Neural cell (in vitro differentiated cells): Measurements from ENCODE around the gene ZFYVE1.

Experiments
- EP300 ChIP-seq: fragments of 450-650 bp; conservative IDR thresholded peaks from 2 replicates; pipeline ENCODE4 v1.6.1; 2014; ENCODE audit warnings: antibody characterized with exemption, mild to moderate bottlenecking, moderate library complexity; ENCODE audit not compliant: poor library complexity, severe bottlenecking
- EZH2 ChIP-seq: fragments of 200-600, 300-800 bp; shearing (Covaris generic), sonication (generic); IDR thresholded peaks from 2 replicates; pipeline ENCODE4 v1.6.1; 2014; ENCODE audit warnings: antibody characterized with exemption, low read length, borderline replicate concordance, mild to moderate bottlenecking; ENCODE audit not compliant: insufficient read depth, poor library complexity, severe bottlenecking
- MXI1 ChIP-seq: fragments of 450-650 bp; conservative IDR thresholded peaks from 2 replicates; pipeline ENCODE4 v1.6.1; 2014; ENCODE audit warnings: antibody characterized with exemption, mild to moderate bottlenecking; ENCODE audit not compliant: poor library complexity, severe bottlenecking
- POLR2AphosphoS5 ChIP-seq: IDR thresholded peaks from 2 replicates; pipeline ENCODE4 v1.6.1; 2012
- RAD21 ChIP-seq: fragments of 450-650 bp; conservative IDR thresholded peaks from 2 replicates; pipeline ENCODE4 v1.6.1; 2014; ENCODE audit warnings: antibody characterized with exemption, mild to moderate bottlenecking, moderate library complexity
- SMC3 ChIP-seq: fragments of 450-650 bp; conservative IDR thresholded peaks from 2 replicates; pipeline ENCODE4 v1.6.1; 2014; ENCODE audit warnings: antibody characterized with exemption, mild to moderate bottlenecking, moderate library complexity; ENCODE audit not compliant: poor library complexity
- TAF1 ChIP-seq: IDR thresholded peaks from 2 replicates; pipeline ENCODE4 v1.6.1; 2012; ENCODE audit warnings: low read depth
- TF ChIP-seq, protein P1 (sequence below): fragments of 450-650 bp; IDR thresholded peaks from 2 replicates; pipeline ENCODE4 v1.5.1; 2014; ENCODE audit warnings: antibody characterized with exemption, mild to moderate bottlenecking, moderate library complexity; ENCODE audit not compliant: poor library complexity, severe bottlenecking
- TF ChIP-seq, protein P2 (sequence below): IDR thresholded peaks from 2 replicates; pipeline ENCODE4 v1.6.1; 2012; ENCODE audit warnings: borderline replicate concordance

DNA sequence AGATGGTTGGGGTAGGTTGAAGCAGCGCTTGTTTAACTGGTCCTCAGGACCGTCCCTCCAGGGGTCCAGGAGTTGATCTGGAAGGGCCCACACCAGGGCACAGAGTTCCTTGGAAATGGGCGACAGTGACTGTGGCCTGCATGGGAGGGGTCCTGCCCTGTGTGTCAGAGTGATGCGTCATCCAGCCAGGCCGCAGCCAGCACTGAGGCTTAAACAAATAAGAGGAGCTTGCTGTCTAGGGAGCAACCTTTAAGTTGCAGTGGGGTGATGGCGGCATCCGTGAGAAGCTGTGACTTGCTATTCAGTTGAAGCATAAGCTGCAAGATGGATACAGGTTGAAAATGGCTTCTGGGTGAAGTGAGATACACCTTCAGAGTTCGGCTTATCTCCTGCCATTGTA, 80.4 kb downstream of the ZFYVE1 start:
- TF ChIP-seq, protein P1, sequence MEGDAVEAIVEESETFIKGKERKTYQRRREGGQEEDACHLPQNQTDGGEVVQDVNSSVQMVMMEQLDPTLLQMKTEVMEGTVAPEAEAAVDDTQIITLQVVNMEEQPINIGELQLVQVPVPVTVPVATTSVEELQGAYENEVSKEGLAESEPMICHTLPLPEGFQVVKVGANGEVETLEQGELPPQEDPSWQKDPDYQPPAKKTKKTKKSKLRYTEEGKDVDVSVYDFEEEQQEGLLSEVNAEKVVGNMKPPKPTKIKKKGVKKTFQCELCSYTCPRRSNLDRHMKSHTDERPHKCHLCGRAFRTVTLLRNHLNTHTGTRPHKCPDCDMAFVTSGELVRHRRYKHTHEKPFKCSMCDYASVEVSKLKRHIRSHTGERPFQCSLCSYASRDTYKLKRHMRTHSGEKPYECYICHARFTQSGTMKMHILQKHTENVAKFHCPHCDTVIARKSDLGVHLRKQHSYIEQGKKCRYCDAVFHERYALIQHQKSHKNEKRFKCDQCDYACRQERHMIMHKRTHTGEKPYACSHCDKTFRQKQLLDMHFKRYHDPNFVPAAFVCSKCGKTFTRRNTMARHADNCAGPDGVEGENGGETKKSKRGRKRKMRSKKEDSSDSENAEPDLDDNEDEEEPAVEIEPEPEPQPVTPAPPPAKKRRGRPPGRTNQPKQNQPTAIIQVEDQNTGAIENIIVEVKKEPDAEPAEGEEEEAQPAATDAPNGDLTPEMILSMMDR: no peak
- TF ChIP-seq RAD21: no peak
- no peak for TF ChIP-seq TAF1
- TF ChIP-seq POLR2AphosphoS5: no peak
- no peak for TF ChIP-seq MXI1
- TF ChIP-seq EZH2: no peak
- TF ChIP-seq, protein P2, sequence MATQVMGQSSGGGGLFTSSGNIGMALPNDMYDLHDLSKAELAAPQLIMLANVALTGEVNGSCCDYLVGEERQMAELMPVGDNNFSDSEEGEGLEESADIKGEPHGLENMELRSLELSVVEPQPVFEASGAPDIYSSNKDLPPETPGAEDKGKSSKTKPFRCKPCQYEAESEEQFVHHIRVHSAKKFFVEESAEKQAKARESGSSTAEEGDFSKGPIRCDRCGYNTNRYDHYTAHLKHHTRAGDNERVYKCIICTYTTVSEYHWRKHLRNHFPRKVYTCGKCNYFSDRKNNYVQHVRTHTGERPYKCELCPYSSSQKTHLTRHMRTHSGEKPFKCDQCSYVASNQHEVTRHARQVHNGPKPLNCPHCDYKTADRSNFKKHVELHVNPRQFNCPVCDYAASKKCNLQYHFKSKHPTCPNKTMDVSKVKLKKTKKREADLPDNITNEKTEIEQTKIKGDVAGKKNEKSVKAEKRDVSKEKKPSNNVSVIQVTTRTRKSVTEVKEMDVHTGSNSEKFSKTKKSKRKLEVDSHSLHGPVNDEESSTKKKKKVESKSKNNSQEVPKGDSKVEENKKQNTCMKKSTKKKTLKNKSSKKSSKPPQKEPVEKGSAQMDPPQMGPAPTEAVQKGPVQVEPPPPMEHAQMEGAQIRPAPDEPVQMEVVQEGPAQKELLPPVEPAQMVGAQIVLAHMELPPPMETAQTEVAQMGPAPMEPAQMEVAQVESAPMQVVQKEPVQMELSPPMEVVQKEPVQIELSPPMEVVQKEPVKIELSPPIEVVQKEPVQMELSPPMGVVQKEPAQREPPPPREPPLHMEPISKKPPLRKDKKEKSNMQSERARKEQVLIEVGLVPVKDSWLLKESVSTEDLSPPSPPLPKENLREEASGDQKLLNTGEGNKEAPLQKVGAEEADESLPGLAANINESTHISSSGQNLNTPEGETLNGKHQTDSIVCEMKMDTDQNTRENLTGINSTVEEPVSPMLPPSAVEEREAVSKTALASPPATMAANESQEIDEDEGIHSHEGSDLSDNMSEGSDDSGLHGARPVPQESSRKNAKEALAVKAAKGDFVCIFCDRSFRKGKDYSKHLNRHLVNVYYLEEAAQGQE: no peak
- TF ChIP-seq EP300: no peak
- no peak for TF ChIP-seq SMC3
